Astrocyte (in vitro differentiated cells and primary cell): ENCODE measurements around the gene ZBTB2. TPM values are rescaled to one million over a fixed set of nuclear protein-coding genes. Genes with fewer than 3 reads are reported as not detected.
"Not testable (repeated sequence)": the region's sequence is repeated elsewhere in the genome, so short reads cannot be mapped to it uniquely, and the experiment has no call there.

Experiments
- DNase-seq: peaks from one replicate; pipeline ENCODE4 v3.0.0-alpha.2; 2010; ENCODE audit warnings: low read depth
- FAIRE-seq: peaks from 2 replicates; lab custom pipeline; 2011; peaks lifted over from hg19 to GRCh38; lab: Jason Lieb, UNC
- H2AFZ ChIP-seq: 2 replicates; pipeline ENCODE4 v1.6.0; 2012; ENCODE audit warnings: low read depth, low read length, inconsistent platforms
- H3K27ac ChIP-seq: 2 replicates; pipeline ENCODE4 v1.5.1; 2011; ENCODE audit warnings: low read depth, low read length, inconsistent platforms
- H3K27me3 ChIP-seq: 2 replicates; pipeline ENCODE4 v1.6.0; 2011; ENCODE audit warnings: low read length, inconsistent platforms; ENCODE audit not compliant: insufficient read depth
- H3K36me3 ChIP-seq: 2 replicates; pipeline ENCODE4 v1.5.1; 2011; ENCODE audit warnings: low read length, inconsistent platforms; ENCODE audit not compliant: insufficient read depth
- H3K4me1 ChIP-seq: 2 replicates; pipeline ENCODE4 v1.5.1; 2011; ENCODE audit warnings: low read length, inconsistent platforms; ENCODE audit not compliant: insufficient read depth
- H3K4me2 ChIP-seq: 2 replicates; pipeline ENCODE4 v1.6.0; 2012; ENCODE audit warnings: low read length, inconsistent platforms
- H3K4me3 ChIP-seq: 2 replicates; pipeline ENCODE4 v1.5.1; 2011; ENCODE audit warnings: low read depth, mild to moderate bottlenecking, low read length, inconsistent platforms; ENCODE audit not compliant: insufficient read depth
- H3K79me2 ChIP-seq: 2 replicates; pipeline ENCODE4 v1.6.0; 2012; ENCODE audit warnings: mild to moderate bottlenecking, low read length, inconsistent platforms; ENCODE audit not compliant: insufficient read depth
- H3K9ac ChIP-seq: 2 replicates; pipeline ENCODE4 v1.6.0; 2012; ENCODE audit warnings: mild to moderate bottlenecking, low read length, inconsistent platforms
- H3K9me3 ChIP-seq: 2 replicates; pipeline ENCODE4 v1.5.1; 2012; ENCODE audit warnings: low read depth, mild to moderate bottlenecking, low read length, inconsistent platforms; ENCODE audit not compliant: insufficient read depth
- H4K20me1 ChIP-seq: 2 replicates; pipeline ENCODE4 v1.6.0; 2012; ENCODE audit warnings: low read length, inconsistent platforms; ENCODE audit not compliant: insufficient read depth
- H3K27ac Mint-ChIP-seq: one replicate; pipeline ENCODE4 v1.8.0; 2021; ENCODE audit warnings: mild to moderate bottlenecking, mixed read lengths; ENCODE audit not compliant: unreplicated experiment
- H3K27me3 Mint-ChIP-seq: one replicate; pipeline ENCODE4 v1.8.0; 2021; ENCODE audit warnings: low read depth, mixed read lengths; ENCODE audit not compliant: unreplicated experiment
- H3K36me3 Mint-ChIP-seq: one replicate; pipeline ENCODE4 v1.8.0; 2021; ENCODE audit warnings: low read depth, mixed read lengths; ENCODE audit not compliant: unreplicated experiment
- H3K4me1 Mint-ChIP-seq: one replicate; pipeline ENCODE4 v1.8.0; 2021; ENCODE audit warnings: low read depth, mixed read lengths; ENCODE audit not compliant: unreplicated experiment
- H3K4me3 Mint-ChIP-seq: one replicate; pipeline ENCODE4 v1.8.0; 2021; ENCODE audit warnings: mild to moderate bottlenecking, moderate library complexity, mixed read lengths; ENCODE audit not compliant: unreplicated experiment
- H3K9me3 Mint-ChIP-seq: one replicate; pipeline ENCODE4 v1.8.0; 2021; ENCODE audit warnings: mild to moderate bottlenecking, mixed read lengths; ENCODE audit not compliant: unreplicated experiment
- CTCF ChIP-seq: IDR thresholded peaks from 2 replicates; pipeline ENCODE4 v1.5.1; 2011; ENCODE audit warnings: low read depth, mild to moderate bottlenecking, inconsistent platforms, low read length, moderate library complexity; ENCODE audit not compliant: insufficient read depth
- EZH2 ChIP-seq: IDR thresholded peaks from 2 replicates; pipeline ENCODE4 v1.6.1; 2012; ENCODE audit warnings: mild to moderate bottlenecking, low read length, inconsistent platforms; ENCODE audit not compliant: insufficient read depth
- total RNA-seq: library from RNA; stranded (reverse); gene quantifications from 2 replicates; pipeline ENCODE4 v1.2.1, GENCODE V29; 2021

ZBTB2 gene
- total RNA-seq, 1 donor from 2014 or later = 20.8 TPM

GRCh38 chr6:151357758-151358436 lies 33.5 kb downstream of the ZBTB2 start:
- Histone ChIP-seq H3K79me2 (peaks cover 16% of the 10 kb centered on the region), H2AFZ (no peak overlapping the region), H3K9ac (no peak overlapping the region), H3K27ac (no peak overlapping the region), H3K36me3 (peaks cover 45% of the 10 kb centered on the region), H4K20me1 (peaks cover 12% of the 10 kb centered on the region), H3K4me2 (no peak overlapping the region), H3K9me3 (no peaks in the 10 kb centered on the region), H3K4me3 (no peak overlapping the region), H3K4me1 (peaks cover 2% of the 10 kb centered on the region), H3K27me3 (no peaks in the 10 kb centered on the region)
- Mint-ChIP-seq H3K4me3 (no peak overlapping the region), H3K27me3 (no peaks in the 10 kb centered on the region), H3K9me3 (peaks cover 2% of the 10 kb centered on the region), H3K36me3 (peaks cover 3% of the 10 kb centered on the region), H3K4me1 (no peaks in the 10 kb centered on the region), H3K27ac (no peak overlapping the region)
- TF ChIP-seq EZH2 (no peak), CTCF (no peak)
- FAIRE-seq (peak; percentile 49), DNase-seq (no peak)

- H3K27ac Mint-ChIP-seq = peak overlapping the region; percentile 83
- not testable (repeated sequence) for H3K9me3 Mint-ChIP-seq
Observed at GRCh38 chr6:151356983-151357382, 34.4 kb downstream of the ZBTB2 start.

GRCh38 chr6:151353795-151354194 lies 37.6 kb downstream of the ZBTB2 start:
- no peak overlapping the region for H3K4me3 Mint-ChIP-seq
- no peak overlapping the region for H2AFZ ChIP-seq
- no peaks in the 10 kb centered on the region for H3K4me1 Mint-ChIP-seq
- no peaks in the 10 kb centered on the region for H3K27me3 ChIP-seq
- no peak for DNase-seq
- peaks cover 53% of the 10 kb centered on the region for H4K20me1 ChIP-seq
- no peak overlapping the region for H3K9ac ChIP-seq
- H3K27ac ChIP-seq = no peak overlapping the region
- peaks cover 78% of the 10 kb centered on the region for H3K36me3 ChIP-seq
- no peaks in the 10 kb centered on the region for H3K27me3 Mint-ChIP-seq
- peaks cover 56% of the 10 kb centered on the region for H3K79me2 ChIP-seq
- H3K4me3 ChIP-seq = no peak overlapping the region
- H3K4me1 ChIP-seq = peaks cover 2% of the 10 kb centered on the region
- no peak overlapping the region for H3K27ac Mint-ChIP-seq
- no peak for FAIRE-seq
- TF ChIP-seq CTCF (no peak), EZH2 (no peak)
- peaks cover 2% of the 10 kb centered on the region for H3K9me3 Mint-ChIP-seq
- peaks cover 5% of the 10 kb centered on the region for H3K36me3 Mint-ChIP-seq
- no peaks in the 10 kb centered on the region for H3K9me3 ChIP-seq
- H3K4me2 ChIP-seq = no peak overlapping the region

More at GRCh38 chr6:151356983-151357382, 34.4 kb downstream of the ZBTB2 start:
- not testable (repeated sequence) for H3K9me3 ChIP-seq, H3K27me3 ChIP-seq, H3K4me1 Mint-ChIP-seq, H3K4me3 ChIP-seq, FAIRE-seq, H3K4me1 ChIP-seq, H3K36me3 Mint-ChIP-seq, H3K27ac ChIP-seq, H3K9ac ChIP-seq, DNase-seq, H2AFZ ChIP-seq, H3K27me3 Mint-ChIP-seq
- Histone ChIP-seq H4K20me1 (peaks cover 21% of the 10 kb centered on the region), H3K79me2 (peaks cover 24% of the 10 kb centered on the region), H3K4me2 (peak overlapping the region; percentile 30), H3K36me3 (peaks cover 53% of the 10 kb centered on the region)
- H3K4me3 Mint-ChIP-seq = peak overlapping the region; percentile 12
